ENCODE data around the gene HMCN2.

Gene HMCN2

GRCh38 chr9:130298662-130299279 lies 33.2 kb downstream of the HMCN2 start:
- TF ChIP-seq CTCF (IDR thresholded peaks at IDR 0.05; ENCODE audit: insufficient read depth, low read depth, low read length, missing control alignments): no peak
- no peak overlapping the region for H3K4me3 ChIP-seq (ENCODE audit: low read length)
- DNase-seq (ENCODE audit: low read depth): peak; percentile 38

- no peak for DNase-seq (ENCODE audit: low read depth)
- TF ChIP-seq CTCF (IDR thresholded peaks at IDR 0.05; ENCODE audit: insufficient read depth, low read depth, low read length, missing control alignments): no peak
These were observed 34.4 kb downstream of the HMCN2 start for GRCh38 chr9:130299785-130300615.

DNA sequence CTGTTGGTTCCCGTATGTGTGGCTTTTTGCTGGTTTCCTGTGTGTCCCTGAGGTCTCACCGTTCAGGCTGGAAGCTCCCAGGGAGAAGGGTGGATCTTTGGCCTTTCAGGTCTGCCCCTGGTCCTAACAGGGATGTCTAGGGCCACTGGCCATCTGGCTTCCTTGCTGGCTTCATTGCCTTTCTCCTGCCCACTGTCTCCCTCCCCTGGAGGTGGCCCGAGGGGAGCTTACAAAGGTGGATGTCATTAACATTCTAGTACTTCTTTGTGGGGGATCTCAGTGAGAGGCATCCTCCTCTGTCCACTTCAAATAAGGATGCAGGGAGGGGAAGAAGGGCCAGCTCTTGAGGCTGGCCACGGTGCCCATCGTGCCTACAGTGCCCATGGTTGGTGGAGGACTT lies 35.2 kb downstream of the HMCN2 start:
- no peak overlapping the region for H3K4me3 ChIP-seq (ENCODE audit: low read length)
- DNase-seq (ENCODE audit: low read depth): no peak
- no peak for TF ChIP-seq CTCF (IDR thresholded peaks at IDR 0.05; ENCODE audit: insufficient read depth, low read depth, low read length, missing control alignments)

More at GRCh38 chr9:130299785-130300615, 34.4 kb downstream of the HMCN2 start:
- no peak overlapping the region for H3K4me3 ChIP-seq (ENCODE audit: low read length)

GRCh38 chr9:130301483-130302286 lies 36.1 kb downstream of the HMCN2 start:
- TF ChIP-seq CTCF (IDR thresholded peaks at IDR 0.05; ENCODE audit: insufficient read depth, low read depth, low read length, missing control alignments): no peak
- H3K4me3 ChIP-seq (ENCODE audit: low read length): no peak overlapping the region
- no peak for DNase-seq (ENCODE audit: low read depth)

DNA sequence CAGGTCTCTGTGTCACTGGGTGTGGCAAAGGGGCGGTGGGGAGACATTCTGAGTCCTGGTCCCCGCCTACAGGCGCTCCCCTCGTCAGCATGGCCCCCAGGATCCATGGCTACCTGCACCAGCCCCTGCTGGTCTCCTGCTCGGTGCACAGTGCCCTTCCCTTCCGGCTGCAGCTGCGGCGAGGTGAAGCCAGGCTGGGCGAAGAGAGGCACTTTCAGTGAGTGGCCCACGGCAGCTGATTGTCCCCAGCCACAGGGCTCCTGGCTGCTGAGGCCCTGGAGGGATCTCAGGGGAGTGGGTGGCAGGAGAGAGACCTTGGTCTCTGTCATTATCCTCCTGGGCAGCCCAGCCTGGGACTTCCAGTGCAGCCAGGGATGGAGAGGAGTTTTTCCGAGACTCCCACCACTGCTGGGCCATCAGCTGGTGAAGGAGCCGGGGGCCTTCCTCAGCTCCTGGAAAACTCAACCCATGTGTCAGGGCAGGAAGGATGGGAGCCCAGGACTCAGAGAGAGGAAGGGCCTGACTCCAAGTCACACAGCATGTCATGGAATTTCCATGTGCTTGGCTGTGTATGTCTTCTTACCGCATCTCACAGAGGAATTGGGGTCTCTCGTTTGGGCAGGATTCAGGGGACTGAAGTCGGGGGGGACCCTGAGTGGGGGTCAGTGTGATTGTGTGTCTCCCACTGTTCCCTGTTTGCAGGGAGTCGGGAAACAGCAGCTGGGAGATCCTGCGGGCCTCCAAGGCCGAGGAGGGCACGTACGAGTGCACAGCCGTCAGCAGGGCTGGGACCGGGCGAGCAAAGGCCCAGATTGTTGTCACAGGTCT lies 37.4 kb downstream of the HMCN2 start:
- no peak for TF ChIP-seq CTCF (IDR thresholded peaks at IDR 0.05; ENCODE audit: insufficient read depth, low read depth, low read length, missing control alignments)
- DNase-seq (ENCODE audit: low read depth): no peak
- no peak overlapping the region for H3K4me3 ChIP-seq (ENCODE audit: low read length)

- H3K4me3 ChIP-seq (ENCODE audit: low read length): no peak overlapping the region
- DNase-seq (ENCODE audit: low read depth): no peak
- TF ChIP-seq CTCF (IDR thresholded peaks at IDR 0.05; ENCODE audit: insufficient read depth, low read depth, low read length, missing control alignments): no peak
These were observed 38.1 kb downstream of the HMCN2 start for GRCh38 chr9:130303613-130304055.

Measured in epithelial cell of esophagus (primary cell).